PFSK-1 (cell line): ENCODE measurements around the gene ATP6V1G3.

Source experiments
- FOXP2 ChIP-seq: optimal IDR thresholded peaks from 2 replicates; pipeline ENCODE3; 2011; ENCODE audit warnings: borderline replicate concordance, control low read depth, inconsistent platforms; ENCODE audit not compliant: insufficient read depth; ENCODE audit errors: extremely low read length, extremely low read depth
- POLR2AphosphoS5 ChIP-seq: IDR thresholded peaks from 2 replicates; pipeline ENCODE4 v1.6.1; 2012; ENCODE audit warnings: low read depth, mild to moderate bottlenecking, control low read depth, low read length, moderate library complexity
- SIN3A ChIP-seq: IDR thresholded peaks from 2 replicates; pipeline ENCODE4 v1.6.1; 2012; ENCODE audit warnings: mild to moderate bottlenecking, low read length, moderate library complexity, borderline replicate concordance; ENCODE audit not compliant: insufficient read depth
- TAF1 ChIP-seq: IDR thresholded peaks from 2 replicates; pipeline ENCODE4 v1.6.1; 2012; ENCODE audit warnings: low read length, control low read depth, borderline replicate concordance; ENCODE audit not compliant: insufficient read depth
- TF ChIP-seq, protein P1 (sequence below), 2 experiments: IDR thresholded peaks; 2 replicates each; pipeline versions ENCODE4 v1.6.1 to v1.8.0; 2011 to 2012; ENCODE audit warnings: low read depth in 2 of 2, low read length in 2 of 2, control low read depth in 1 of 2, inconsistent platforms in 1 of 2, mild to moderate bottlenecking in 1 of 2, moderate library complexity in 1 of 2; ENCODE audit not compliant: insufficient read depth in 1 of 2

Gene ATP6V1G3

GRCh38 chr1:198483645-198484044 is 56.8 kb downstream of the ATP6V1G3 start:
- TF ChIP-seq POLR2AphosphoS5, result no peak
- TF ChIP-seq FOXP2, result no peak
- TF ChIP-seq, protein P1, sequence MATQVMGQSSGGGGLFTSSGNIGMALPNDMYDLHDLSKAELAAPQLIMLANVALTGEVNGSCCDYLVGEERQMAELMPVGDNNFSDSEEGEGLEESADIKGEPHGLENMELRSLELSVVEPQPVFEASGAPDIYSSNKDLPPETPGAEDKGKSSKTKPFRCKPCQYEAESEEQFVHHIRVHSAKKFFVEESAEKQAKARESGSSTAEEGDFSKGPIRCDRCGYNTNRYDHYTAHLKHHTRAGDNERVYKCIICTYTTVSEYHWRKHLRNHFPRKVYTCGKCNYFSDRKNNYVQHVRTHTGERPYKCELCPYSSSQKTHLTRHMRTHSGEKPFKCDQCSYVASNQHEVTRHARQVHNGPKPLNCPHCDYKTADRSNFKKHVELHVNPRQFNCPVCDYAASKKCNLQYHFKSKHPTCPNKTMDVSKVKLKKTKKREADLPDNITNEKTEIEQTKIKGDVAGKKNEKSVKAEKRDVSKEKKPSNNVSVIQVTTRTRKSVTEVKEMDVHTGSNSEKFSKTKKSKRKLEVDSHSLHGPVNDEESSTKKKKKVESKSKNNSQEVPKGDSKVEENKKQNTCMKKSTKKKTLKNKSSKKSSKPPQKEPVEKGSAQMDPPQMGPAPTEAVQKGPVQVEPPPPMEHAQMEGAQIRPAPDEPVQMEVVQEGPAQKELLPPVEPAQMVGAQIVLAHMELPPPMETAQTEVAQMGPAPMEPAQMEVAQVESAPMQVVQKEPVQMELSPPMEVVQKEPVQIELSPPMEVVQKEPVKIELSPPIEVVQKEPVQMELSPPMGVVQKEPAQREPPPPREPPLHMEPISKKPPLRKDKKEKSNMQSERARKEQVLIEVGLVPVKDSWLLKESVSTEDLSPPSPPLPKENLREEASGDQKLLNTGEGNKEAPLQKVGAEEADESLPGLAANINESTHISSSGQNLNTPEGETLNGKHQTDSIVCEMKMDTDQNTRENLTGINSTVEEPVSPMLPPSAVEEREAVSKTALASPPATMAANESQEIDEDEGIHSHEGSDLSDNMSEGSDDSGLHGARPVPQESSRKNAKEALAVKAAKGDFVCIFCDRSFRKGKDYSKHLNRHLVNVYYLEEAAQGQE (IDR thresholded peaks at IDR 0.05; ENCODE audit: insufficient read depth in 1 of 2, low read depth in 2 of 2, low read length in 2 of 2), result no peak
- TF ChIP-seq TAF1, result no peak
- no peak for TF ChIP-seq SIN3A

GRCh38 chr1:198483006-198483405 is 57.5 kb downstream of the ATP6V1G3 start:
- TF ChIP-seq SIN3A (no peak), TAF1 (no peak), FOXP2 (no peak), POLR2AphosphoS5 (no peak)
- TF ChIP-seq, protein P1 (IDR thresholded peaks at IDR 0.05; ENCODE audit: insufficient read depth in 1 of 2, low read depth in 2 of 2, low read length in 2 of 2), result no peak

DNA sequence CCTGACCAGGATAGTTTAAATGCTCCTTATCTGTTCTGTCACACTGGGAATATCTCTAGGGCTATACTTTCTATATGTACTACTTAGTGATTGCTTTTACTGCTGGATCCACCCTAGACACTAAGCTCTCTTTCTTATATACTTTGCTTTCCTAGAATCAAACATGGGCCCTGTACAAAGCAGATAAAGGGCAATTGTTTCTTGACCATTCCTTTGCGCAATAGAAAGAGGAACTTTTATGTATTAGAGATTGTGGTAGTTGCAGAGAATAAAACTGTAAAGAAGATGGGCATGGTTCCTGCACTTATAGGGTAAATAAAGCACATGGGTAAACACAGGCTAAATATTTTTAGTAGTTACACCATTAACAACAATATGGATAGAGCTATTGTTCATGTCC is 58.8 kb downstream of the ATP6V1G3 start:
- TF ChIP-seq SIN3A, result no peak
- TF ChIP-seq TAF1, result no peak
- no peak for TF ChIP-seq FOXP2

DNA sequence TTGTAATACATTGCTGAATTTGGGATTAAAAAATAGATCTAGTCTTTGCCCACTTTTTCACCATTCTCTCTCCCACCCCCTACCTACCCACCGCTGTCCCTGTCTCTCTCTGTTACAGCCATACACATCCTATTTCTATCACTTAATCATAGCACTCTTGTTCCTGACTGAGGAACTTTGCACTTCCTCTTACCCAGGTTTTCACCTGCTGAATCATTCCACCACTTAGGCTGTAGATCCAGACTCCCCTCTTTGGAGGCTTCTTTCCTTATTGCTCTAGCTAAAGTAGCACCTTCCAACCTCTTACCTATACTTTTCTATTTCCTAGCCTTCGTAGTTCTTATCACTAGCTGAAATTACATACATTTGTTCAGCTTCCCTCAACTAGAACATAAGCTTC is 59.6 kb downstream of the ATP6V1G3 start:
- no peak for TF ChIP-seq POLR2AphosphoS5
- TF ChIP-seq, protein P1 (IDR thresholded peaks at IDR 0.05; ENCODE audit: insufficient read depth in 1 of 2, low read depth in 2 of 2, low read length in 2 of 2), result no peak
- TF ChIP-seq FOXP2, result no peak
- no peak for TF ChIP-seq TAF1
- no peak for TF ChIP-seq SIN3A
